ENCODE data around the gene GAB4.

- TF ChIP-seq CTCF (IDR thresholded peaks at IDR 0.05; ENCODE audit: low read length) (no peak), EZH2 (optimal IDR thresholded peaks at IDR 0.05; ENCODE audit: low read depth, low read length) (no peak), EZH2phosphoT487 (IDR thresholded peaks at IDR 0.05; ENCODE audit: low read length) (no peak)
Observed at GRCh38 chr22:16935209-16935608, 72.8 kb downstream of the GAB4 start.

All from MM.1S (cell line).